ENCODE measurements around the gene PIAS2.

Gene PIAS2

DNA sequence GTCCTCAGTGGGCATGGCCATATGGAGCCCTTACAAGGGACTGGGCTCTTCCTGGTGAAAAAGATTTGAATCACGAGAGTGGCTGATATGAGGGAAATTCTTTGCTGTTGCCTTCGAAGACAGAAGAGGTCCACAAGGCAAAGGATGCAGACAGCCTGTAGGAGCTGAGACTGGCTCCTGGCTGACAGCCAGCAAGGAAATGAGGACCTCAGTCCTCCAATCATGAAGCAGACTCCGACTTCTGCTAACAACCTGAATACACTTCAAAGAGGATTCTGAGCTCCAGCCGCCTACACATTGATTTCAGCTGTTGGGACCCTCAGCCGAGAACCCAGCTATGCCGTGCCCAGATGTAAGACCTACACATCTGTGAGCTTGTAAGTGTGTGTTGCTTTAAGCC lies 157.4 kb downstream of the PIAS2 start:
- DNase-seq (ENCODE audit: low spot score), result no peak

GRCh38 chr18:46756559-46757201 lies 160.6 kb downstream of the PIAS2 start, which contains the start of gene ST8SIA5:
ST8SIA5 (minus strand) TSS chr18:46757053; CDS start chr18:46756508, 545 bp downstream.
- DNase-seq (ENCODE audit: low spot score), result no peak

DNA sequence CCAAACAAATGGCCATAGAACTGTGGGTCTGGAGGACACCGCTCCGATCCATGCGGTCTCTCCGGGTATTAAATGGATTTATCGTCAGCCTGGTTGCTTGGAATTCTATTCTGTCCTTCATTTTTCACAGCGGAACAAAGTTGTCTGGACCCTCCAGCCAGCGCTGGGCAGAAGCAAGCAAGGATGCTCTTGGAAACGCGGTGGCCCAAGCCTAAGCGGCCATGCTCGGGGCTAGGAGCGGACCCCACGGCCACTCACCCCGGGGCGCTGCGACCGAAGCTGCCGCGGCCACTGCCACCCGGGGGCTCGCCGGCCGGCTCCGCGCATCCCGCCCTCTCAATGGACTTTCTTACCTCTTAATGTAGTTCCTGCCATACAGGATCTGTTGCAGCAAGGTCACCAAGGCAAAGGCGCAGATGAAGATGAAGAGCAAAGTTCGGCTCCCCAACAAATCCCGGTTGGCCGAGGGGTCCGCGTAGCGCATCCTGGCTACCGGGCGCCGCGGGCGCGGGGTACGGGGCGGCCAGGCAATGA lies 161.2 kb downstream of the PIAS2 start:
- no peak for DNase-seq (ENCODE audit: low spot score)

GRCh38 chr18:46755315-46756024 lies 161.8 kb downstream of the PIAS2 start:
- DNase-seq (ENCODE audit: low spot score), result no peak

DNA sequence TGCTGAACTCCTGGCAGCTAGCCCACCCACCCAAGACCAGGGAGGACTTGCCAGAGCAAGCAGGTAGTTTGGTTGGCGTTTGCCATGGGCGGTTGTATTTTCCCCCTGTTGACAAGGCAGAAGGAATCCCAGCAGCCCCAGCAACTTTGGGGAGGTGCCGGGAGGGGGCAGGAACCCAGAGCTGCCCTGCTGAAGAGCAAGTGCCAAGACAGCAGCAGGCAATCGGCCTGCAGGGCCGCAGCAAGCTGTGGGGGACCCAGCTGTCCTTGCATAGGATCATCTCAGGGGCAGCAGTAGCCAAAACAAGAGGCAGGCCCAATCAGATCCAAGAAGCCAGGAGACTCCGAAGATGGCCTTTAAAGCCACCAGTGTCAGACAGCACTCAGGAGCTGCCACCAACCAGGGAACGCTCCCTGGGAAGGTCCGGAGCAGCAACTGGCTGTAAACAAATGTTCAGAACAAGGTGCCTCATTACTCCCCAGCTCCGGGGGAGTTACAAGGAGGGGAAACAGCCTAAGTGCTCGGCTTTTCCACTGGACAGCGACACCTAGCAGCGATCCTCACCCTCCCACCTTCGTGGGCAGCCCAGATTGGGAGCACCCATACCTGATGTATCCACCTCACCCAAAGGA lies 162.5 kb downstream of the PIAS2 start:
- no peak for DNase-seq (ENCODE audit: low spot score)

GRCh38 chr18:46754188-46754587 lies 163.1 kb downstream of the PIAS2 start:
- DNase-seq (ENCODE audit: low spot score), result no peak
